Pancreas (tissue), 10 donors: Measurements from ENCODE around the gene ZHX3. TPM values are rescaled to one million over a fixed set of nuclear protein-coding genes. Genes with fewer than 3 reads are reported as not detected.

Source experiments
- ATAC-seq, 4 donors: fragments of 200-7000 bp; cut with Tn5 transposase; one replicate each; pipeline versions ENCODE4 v1.8.0 to v1.9.1; 2020; ENCODE audit warnings: mild to moderate bottlenecking in 4 of 4, moderate library complexity in 4 of 4
- DNase-seq, 6 donors: peaks; one replicate each; pipeline ENCODE4 v3.0.0-alpha.2; 2020
- FAIRE-seq: peaks from 2 replicates; lab custom pipeline; 2012; peaks lifted over from hg19 to GRCh38; lab: Jason Lieb, UNC
- H3K27ac ChIP-seq, 4 donors: fragments of 200-600 bp; sonication (generic); 1 replicate in 3 of 4; 2 replicates in 1 of 4; pipeline versions ENCODE4 v1.5.0 to v1.8.0; 2020
- H3K27me3 ChIP-seq, 4 donors: fragments of 200-600 bp; one replicate each; pipeline ENCODE4 v1.8.0; 2021
- H3K36me3 ChIP-seq, 3 donors: fragments of 200-600 bp; sonication (generic) in 1 of 3; one replicate each; pipeline versions ENCODE4 v1.5.0 to v1.8.0; 2020 to 2021
- H3K4me1 ChIP-seq, 3 donors: fragments of 200-600 bp; one replicate each; pipeline ENCODE4 v1.8.0; 2021
- H3K4me3 ChIP-seq, 4 donors: fragments of 200-600 bp; sonication (generic) in 2 of 4; one replicate each; pipeline versions ENCODE4 v1.5.0 to v1.8.0; 2020 to 2021
- H3K9me3 ChIP-seq, 4 donors: fragments of 200-600 bp; one replicate each; pipeline ENCODE4 v1.8.0; 2021
- CTCF ChIP-seq, 4 donors: fragments of 200-600 bp; sonication (generic) in 3 of 4; IDR thresholded peaks; one replicate each; pipeline versions ENCODE4 v1.5.0 to v1.8.0; 2021; ENCODE audit warnings: antibody characterized with exemption in 4 of 4
- WGBS, 2 donors: extraction: QIAGEN DNeasy Blood & Tissue Kit; methylation state at CpG; one replicate each; pipeline ENCODE4 v1.1.7; 2013; 5-methylcytosine and 5-hydroxymethylcytosine counted together
- intact Hi-C, 3 donors: fragments of 100-400 bp; cut with DNase I; formaldehyde crosslinking; loops; one replicate each; pipeline versions ENCODE4 v1.11.1 to v1.14.2; 2022
- polyA plus RNA-seq, 2 donors: library from polyadenylated mRNA; stranded (reverse); fragments of 200-250 nt; gene quantifications; one replicate each; pipeline ENCODE4 v1.2.3, GENCODE V29; 2013
- total RNA-seq, 6 donors: library from RNA; stranded (reverse); fragmentation: NEBNext Ultra II Directional in 4 of 6; extraction: Animal tissue kit (Norgen Biotek cat#: 25700) in 4 of 6; gene quantifications; one replicate each; pipeline versions ENCODE4 v1.2.1 to v1.2.4, GENCODE V29; 2021 to 2023
- donor health status: healthy with polysubstance abuse.
- donor health status: DM: no; HTN: no; CAD: no; lungs with moderate emphysema.
- donor health status: DM: no; HTN: no; CAD: no.
- donor health status: control.
- donor health status: control.
- donor health status: Bipolar disorder and iron deficiency.
- donor health status: DM: yes; HTN: yes; CAD: no.
- donor health status: DM: no; HTN: no; CAD: no.
- donor health status: DM: no; HTN: no; CAD: no.
- donor health status: DM: yes; HTN: yes; CAD: no.

Gene ZHX3
- total and polyA plus RNA-seq, 8 donors: 7.9 to 17.3 (median 13.0) TPM

DNA sequence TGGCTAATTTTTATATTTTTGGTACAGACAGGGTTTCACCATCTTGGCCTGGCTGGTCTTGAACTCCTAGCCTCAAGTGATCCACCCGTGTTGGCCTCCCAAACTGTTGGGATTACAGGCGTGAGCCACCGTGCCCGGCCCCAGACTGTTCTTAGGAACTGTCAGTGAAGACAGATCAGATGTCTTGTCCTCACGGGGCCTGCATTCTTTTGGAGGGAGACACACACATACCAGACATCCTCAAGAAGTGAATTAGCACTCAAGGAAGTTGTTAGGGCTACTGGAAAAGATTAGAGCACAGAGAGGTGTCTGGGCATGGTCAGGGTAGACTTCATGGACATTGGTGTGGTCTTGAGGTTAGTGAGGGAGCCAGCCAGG is 12.8 kb upstream of the ZHX3 start:
- H3K27ac ChIP-seq: no peak overlapping the region
- no peak for DNase-seq
- no peaks in the 10 kb centered on the region for H3K36me3 ChIP-seq
- WGBS, 2 donors: 74 to 89% methylated on average over 5 of the region's 5 CpGs
- no peaks in the 10 kb centered on the region for H3K9me3 ChIP-seq
- intact Hi-C loops: loop anchor here in 1 of 3 donors (10.0 kb wide), 1 partner anchor 96 kb away; no protein-coding TSS in a partner anchor
- H3K27me3 ChIP-seq: no peaks in the 10 kb centered on the region
- H3K4me1 ChIP-seq: no peaks in the 10 kb centered on the region
- ATAC-seq: no peak
- no peak overlapping the region for H3K4me3 ChIP-seq
- no peak for TF ChIP-seq CTCF (IDR thresholded peaks at IDR 0.05)
- FAIRE-seq: no peak

- H3K9me3 ChIP-seq: no peaks in the 10 kb centered on the region
- H3K27ac ChIP-seq: peak overlapping the region in 2 of 4 donors; percentile 35 to 44
- no peak for TF ChIP-seq CTCF (IDR thresholded peaks at IDR 0.05)
- intact Hi-C loops: loop anchor here in 1 of 3 donors (10.0 kb wide), 1 partner anchor 95 kb away; no protein-coding TSS in a partner anchor
- no peaks in the 10 kb centered on the region for H3K36me3 ChIP-seq
- peak in 3 of 4 donors; percentile 86 to 93 (median 91) for ATAC-seq
- whole genome bisulfite sequencing, 2 donors: 45 to 50% methylated on average over 14 of the region's 14 CpGs
- no peak overlapping the region for H3K4me3 ChIP-seq
- no peaks in the 10 kb centered on the region for H3K4me1 ChIP-seq
- no peak for FAIRE-seq
- no peaks in the 10 kb centered on the region for H3K27me3 ChIP-seq
- DNase-seq: peak in 2 of 6 donors; percentile 23 to 48
Observed at GRCh38 chr20:41329435-41330342, 12.2 kb upstream of the ZHX3 start.

DNA sequence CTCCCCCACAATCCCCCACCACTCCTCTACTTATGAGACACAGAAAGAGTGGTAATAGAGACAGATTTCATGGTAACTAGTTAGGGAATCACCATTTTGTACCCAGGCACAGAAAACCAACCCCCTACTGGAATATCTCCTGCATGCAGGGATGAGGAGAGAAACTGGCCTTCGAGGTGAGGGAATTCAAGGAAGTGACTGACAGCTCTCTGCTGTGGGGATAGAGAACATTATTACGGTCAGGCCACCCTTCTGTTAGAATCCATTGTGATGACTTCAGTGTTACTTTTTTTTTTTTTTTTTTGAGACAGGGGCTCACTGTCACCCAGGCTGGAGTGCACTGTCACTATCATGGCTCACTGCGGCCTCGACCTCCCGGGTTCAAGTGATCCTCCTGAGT is 9.6 kb upstream of the ZHX3 start:
- Histone ChIP-seq H3K9me3 (no peaks in the 10 kb centered on the region), H3K4me1 (no peaks in the 10 kb centered on the region), H3K27me3 (no peaks in the 10 kb centered on the region), H3K36me3 (no peaks in the 10 kb centered on the region), H3K4me3 (no peak overlapping the region), H3K27ac (no peak overlapping the region)
- FAIRE-seq (no peak), ATAC-seq (no peak), DNase-seq (no peak)
- 77 to 83% methylated on average over 5 of the region's 5 CpGs for WGBS, 2 donors
- TF ChIP-seq CTCF (IDR thresholded peaks at IDR 0.05): no peak
- intact Hi-C loops: no loop called here

- DNase-seq: no peak
- no peaks in the 10 kb centered on the region for H3K36me3 ChIP-seq
- H3K27ac ChIP-seq: no peak overlapping the region
- 89 to 94% methylated on average over 1 of the region's 1 CpG for WGBS, 2 donors
- no peak for FAIRE-seq
- H3K4me3 ChIP-seq: no peak overlapping the region
- intact Hi-C loops: no loop called here
- TF ChIP-seq CTCF (IDR thresholded peaks at IDR 0.05): no peak
- H3K9me3 ChIP-seq: no peaks in the 10 kb centered on the region
- H3K4me1 ChIP-seq: peaks cover 6 to 13% (median 6%) of the 10 kb centered on the region in 3 donors
- no peaks in the 10 kb centered on the region for H3K27me3 ChIP-seq
- ATAC-seq: no peak
Observed at GRCh38 chr20:41320976-41321375, 3.4 kb upstream of the ZHX3 start.

GRCh38 chr20:41320441-41320840 is 2.9 kb upstream of the ZHX3 start:
- no peak overlapping the region for H3K4me3 ChIP-seq
- DNase-seq (no peak), ATAC-seq (no peak), FAIRE-seq (no peak)
- H3K4me1 ChIP-seq: peaks cover 6 to 18% (median 6%) of the 10 kb centered on the region in 3 donors
- no peak overlapping the region for H3K27ac ChIP-seq
- no peak for TF ChIP-seq CTCF (IDR thresholded peaks at IDR 0.05)
- no peaks in the 10 kb centered on the region for H3K9me3 ChIP-seq
- no peaks in the 10 kb centered on the region for H3K36me3 ChIP-seq
- no peaks in the 10 kb centered on the region for H3K27me3 ChIP-seq
- intact Hi-C loops: no loop called here
